Neural progenitor cell (in vitro differentiated cells): ENCODE data around the gene DMXL2. TPM values are rescaled to one million over a fixed set of nuclear protein-coding genes. Genes with fewer than 3 reads are reported as not detected.

Source experiments
- DNase-seq: peaks from one replicate; pipeline ENCODE4 v3.0.0-alpha.2; 2016; ENCODE audit warnings: low spot score
- H2AFZ ChIP-seq: fragments of 200-600 bp; sonication (generic); replicated peaks from 2 replicates; pipeline ENCODE4 v1.6.1; 2016; ENCODE audit warnings: antibody characterized with exemption
- H3F3A ChIP-seq: fragments of 200-600 bp; sonication (generic); 2 replicates; pipeline ENCODE4 v1.6.1; 2016; ENCODE audit warnings: antibody characterized with exemption, low read depth
- H3K27ac ChIP-seq: fragments of 200-600 bp; sonication (generic); 2 replicates; pipeline ENCODE4 v1.5.1; 2016; ENCODE audit warnings: mild to moderate bottlenecking
- H3K27me3 ChIP-seq: fragments of 200-600 bp; sonication (generic); 2 replicates; pipeline ENCODE4 v1.6.1; 2016; ENCODE audit warnings: mild to moderate bottlenecking, moderate library complexity
- H3K36me3 ChIP-seq: fragments of 200-600 bp; sonication (generic); 2 replicates; pipeline ENCODE4 v1.5.1; 2016
- H3K4me1 ChIP-seq: fragments of 200-600 bp; sonication (generic); 2 replicates; pipeline ENCODE4 v1.6.1; 2016; ENCODE audit warnings: mixed run types
- H3K4me2 ChIP-seq: fragments of 200-600 bp; sonication (generic); 2 replicates; pipeline ENCODE4 v1.6.1; 2016
- H3K4me3 ChIP-seq: fragments of 200-600 bp; sonication (generic); 2 replicates; pipeline ENCODE4 v1.5.1; 2016
- H3K79me2 ChIP-seq: fragments of 200-600 bp; sonication (generic); 2 replicates; pipeline ENCODE4 v1.6.1; 2016; ENCODE audit warnings: low read depth
- H3K9ac ChIP-seq: fragments of 200-600 bp; sonication (generic); 2 replicates; pipeline ENCODE4 v1.6.1; 2016
- H3K9me3 ChIP-seq: fragments of 200-600 bp; sonication (generic); 2 replicates; pipeline ENCODE4 v1.5.1; 2016; ENCODE audit warnings: low read depth
- H4K20me1 ChIP-seq: fragments of 200-600 bp; sonication (generic); 2 replicates; pipeline ENCODE4 v1.6.1; 2016; ENCODE audit warnings: low read depth
- H3K27ac Mint-ChIP-seq: 3 replicates; pipeline ENCODE4 v1.8.0; 2021; ENCODE audit warnings: mixed read lengths
- H3K27me3 Mint-ChIP-seq: 2 replicates; pipeline ENCODE4 v1.8.0; 2022; ENCODE audit warnings: low read depth, mild to moderate bottlenecking, inconsistent platforms, moderate library complexity, mixed read lengths; ENCODE audit not compliant: insufficient read depth
- H3K36me3 Mint-ChIP-seq: 3 replicates; pipeline ENCODE4 v1.8.0; 2021; ENCODE audit warnings: mixed read lengths
- H3K4me1 Mint-ChIP-seq: 3 replicates; pipeline ENCODE4 v1.8.0; 2021; ENCODE audit warnings: mixed read lengths
- H3K4me3 Mint-ChIP-seq: 3 replicates; pipeline ENCODE4 v1.8.0; 2021; ENCODE audit warnings: mild to moderate bottlenecking, moderate library complexity, mixed read lengths
- H3K9me3 Mint-ChIP-seq: 3 replicates; pipeline ENCODE4 v1.8.0; 2020; ENCODE audit warnings: mixed read lengths
- EZH2 ChIP-seq: fragments of 200-600 bp; sonication (generic); IDR thresholded peaks from 2 replicates; pipeline ENCODE4 v1.6.1; 2017; ENCODE audit warnings: antibody characterized with exemption, mild to moderate bottlenecking, moderate library complexity
- EZH2phosphoT487 ChIP-seq: fragments of 200-600 bp; sonication (generic); IDR thresholded peaks from 2 replicates; pipeline ENCODE4 v1.6.1; 2017; ENCODE audit warnings: antibody characterized with exemption
- total RNA-seq: library from RNA; depleted of rRNA; stranded (reverse); fragments of >200 nt; gene quantifications from 2 replicates; pipeline ENCODE4 v1.2.3, GENCODE V29; 2015; ENCODE audit warnings: low replicate concordance
- TF ChIP-seq, protein P1 (sequence below): fragments of 200-600 bp; sonication (generic); IDR thresholded peaks from 2 replicates; pipeline ENCODE4 v1.5.1; 2017; ENCODE audit warnings: antibody characterized with exemption, mild to moderate bottlenecking

DMXL2 gene
- total RNA-seq, 1 donor from 2014 or later, result 124 TPM

GRCh38 chr15:51669381-51669780 is 46.8 kb upstream of the DMXL2 start:
- no peak overlapping the region for H3K4me3 Mint-ChIP-seq
- no peak for TF ChIP-seq EZH2
- no peak for TF ChIP-seq EZH2phosphoT487
- TF ChIP-seq, protein P1, sequence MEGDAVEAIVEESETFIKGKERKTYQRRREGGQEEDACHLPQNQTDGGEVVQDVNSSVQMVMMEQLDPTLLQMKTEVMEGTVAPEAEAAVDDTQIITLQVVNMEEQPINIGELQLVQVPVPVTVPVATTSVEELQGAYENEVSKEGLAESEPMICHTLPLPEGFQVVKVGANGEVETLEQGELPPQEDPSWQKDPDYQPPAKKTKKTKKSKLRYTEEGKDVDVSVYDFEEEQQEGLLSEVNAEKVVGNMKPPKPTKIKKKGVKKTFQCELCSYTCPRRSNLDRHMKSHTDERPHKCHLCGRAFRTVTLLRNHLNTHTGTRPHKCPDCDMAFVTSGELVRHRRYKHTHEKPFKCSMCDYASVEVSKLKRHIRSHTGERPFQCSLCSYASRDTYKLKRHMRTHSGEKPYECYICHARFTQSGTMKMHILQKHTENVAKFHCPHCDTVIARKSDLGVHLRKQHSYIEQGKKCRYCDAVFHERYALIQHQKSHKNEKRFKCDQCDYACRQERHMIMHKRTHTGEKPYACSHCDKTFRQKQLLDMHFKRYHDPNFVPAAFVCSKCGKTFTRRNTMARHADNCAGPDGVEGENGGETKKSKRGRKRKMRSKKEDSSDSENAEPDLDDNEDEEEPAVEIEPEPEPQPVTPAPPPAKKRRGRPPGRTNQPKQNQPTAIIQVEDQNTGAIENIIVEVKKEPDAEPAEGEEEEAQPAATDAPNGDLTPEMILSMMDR, result no peak
- H3K36me3 Mint-ChIP-seq, result no peaks in the 10 kb centered on the region
- H3K79me2 ChIP-seq, result no peaks in the 10 kb centered on the region
- no peaks in the 10 kb centered on the region for H3K9me3 Mint-ChIP-seq
- H3K4me2 ChIP-seq, result no peak overlapping the region
- H3K9me3 ChIP-seq, result no peaks in the 10 kb centered on the region
- no peak overlapping the region for H3K27ac Mint-ChIP-seq
- no peak overlapping the region for H3K4me3 ChIP-seq
- peaks cover 14% of the 10 kb centered on the region for H3K4me1 Mint-ChIP-seq
- H3K36me3 ChIP-seq, result no peaks in the 10 kb centered on the region
- H3F3A ChIP-seq, result no peaks in the 10 kb centered on the region
- peaks cover 16% of the 10 kb centered on the region for H3K4me1 ChIP-seq
- H3K27me3 ChIP-seq, result no peaks in the 10 kb centered on the region
- H2AFZ ChIP-seq, result no peak overlapping the region
- no peaks in the 10 kb centered on the region for H4K20me1 ChIP-seq
- no peaks in the 10 kb centered on the region for H3K27me3 Mint-ChIP-seq
- no peak for DNase-seq
- H3K9ac ChIP-seq, result no peak overlapping the region
- H3K27ac ChIP-seq, result no peak overlapping the region

GRCh38 chr15:51668446-51668845 is 45.9 kb upstream of the DMXL2 start:
- Mint-ChIP-seq H3K27ac (no peak overlapping the region), H3K9me3 (no peaks in the 10 kb centered on the region), H3K36me3 (no peaks in the 10 kb centered on the region), H3K4me1 (peaks cover 14% of the 10 kb centered on the region), H3K4me3 (no peak overlapping the region), H3K27me3 (no peaks in the 10 kb centered on the region)
- H3K27ac ChIP-seq, result no peak overlapping the region
- H3K27me3 ChIP-seq, result no peaks in the 10 kb centered on the region
- H3K4me2 ChIP-seq, result no peak overlapping the region
- H3K79me2 ChIP-seq, result no peaks in the 10 kb centered on the region
- no peaks in the 10 kb centered on the region for H3K9me3 ChIP-seq
- TF ChIP-seq EZH2 (no peak), EZH2phosphoT487 (no peak)
- TF ChIP-seq, protein P1, result no peak
- H3K36me3 ChIP-seq, result no peaks in the 10 kb centered on the region
- H3K9ac ChIP-seq, result no peak overlapping the region
- H3K4me1 ChIP-seq, result peaks cover 16% of the 10 kb centered on the region
- no peaks in the 10 kb centered on the region for H4K20me1 ChIP-seq
- H2AFZ ChIP-seq, result no peak overlapping the region
- no peak overlapping the region for H3K4me3 ChIP-seq
- no peak for DNase-seq
- H3F3A ChIP-seq, result no peaks in the 10 kb centered on the region

DNA sequence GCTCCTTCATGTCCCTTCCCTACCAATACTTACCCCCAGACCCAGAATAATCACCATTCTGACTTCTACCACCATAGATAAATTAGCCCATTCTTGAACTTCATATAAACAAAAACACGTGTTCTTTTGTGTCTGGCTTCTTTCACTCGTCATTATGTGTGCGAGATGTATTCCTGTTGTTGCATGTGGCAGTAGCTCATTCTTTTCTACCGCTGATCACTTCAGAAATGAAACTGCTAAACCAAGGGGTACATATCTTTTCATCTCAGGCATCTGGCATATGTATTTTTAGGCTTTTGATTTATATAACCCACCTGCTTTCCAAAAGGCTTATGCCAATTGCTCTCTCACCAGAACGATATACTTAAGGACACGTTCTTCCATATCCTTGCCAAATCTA is 44.9 kb upstream of the DMXL2 start:
- no peak for TF ChIP-seq EZH2
- TF ChIP-seq EZH2phosphoT487, result no peak
- TF ChIP-seq, protein P1, result no peak
- H3K4me3 Mint-ChIP-seq, result no peak overlapping the region
- Histone ChIP-seq H3K79me2 (no peaks in the 10 kb centered on the region), H4K20me1 (no peaks in the 10 kb centered on the region), H3K9me3 (no peaks in the 10 kb centered on the region), H3K9ac (no peak overlapping the region), H3K4me3 (no peak overlapping the region), H3K36me3 (no peaks in the 10 kb centered on the region), H3K27me3 (no peaks in the 10 kb centered on the region), H3K4me2 (no peak overlapping the region), H3K4me1 (peaks cover 13% of the 10 kb centered on the region), H3K27ac (no peak overlapping the region), H2AFZ (no peak overlapping the region), H3F3A (no peaks in the 10 kb centered on the region)
- H3K4me1 Mint-ChIP-seq, result peaks cover 9% of the 10 kb centered on the region
- H3K9me3 Mint-ChIP-seq, result no peaks in the 10 kb centered on the region
- no peaks in the 10 kb centered on the region for H3K36me3 Mint-ChIP-seq
- no peak overlapping the region for H3K27ac Mint-ChIP-seq
- no peaks in the 10 kb centered on the region for H3K27me3 Mint-ChIP-seq
- DNase-seq, result no peak

GRCh38 chr15:51661072-51661471 is 38.5 kb upstream of the DMXL2 start:
- no peak overlapping the region for H3K27ac ChIP-seq
- Mint-ChIP-seq H3K4me1 (no peaks in the 10 kb centered on the region), H3K36me3 (no peaks in the 10 kb centered on the region), H3K4me3 (no peak overlapping the region), H3K27ac (no peak overlapping the region), H3K27me3 (no peaks in the 10 kb centered on the region), H3K9me3 (no peaks in the 10 kb centered on the region)
- H3K36me3 ChIP-seq, result no peaks in the 10 kb centered on the region
- no peaks in the 10 kb centered on the region for H3K79me2 ChIP-seq
- H4K20me1 ChIP-seq, result no peaks in the 10 kb centered on the region
- no peak overlapping the region for H2AFZ ChIP-seq
- no peaks in the 10 kb centered on the region for H3F3A ChIP-seq
- no peak for DNase-seq
- H3K9me3 ChIP-seq, result no peaks in the 10 kb centered on the region
- H3K4me3 ChIP-seq, result no peak overlapping the region
- no peaks in the 10 kb centered on the region for H3K4me1 ChIP-seq
- TF ChIP-seq EZH2phosphoT487 (no peak), EZH2 (no peak)
- TF ChIP-seq, protein P1, result no peak
- H3K9ac ChIP-seq, result no peak overlapping the region
- no peaks in the 10 kb centered on the region for H3K27me3 ChIP-seq
- no peak overlapping the region for H3K4me2 ChIP-seq
